Tibial nerve (tissue), 4 donors: Measurements from ENCODE around the gene KCNK17.

Source experiments
- EP300 ChIP-seq, 2 donors: sonication (generic); formaldehyde crosslinking; IDR thresholded peaks; one replicate each; pipeline ENCODE4 v1.6.1; 2017; ENCODE audit warnings: antibody characterized with exemption in 2 of 2, mild to moderate bottlenecking in 1 of 2
- POLR2A ChIP-seq, 2 donors: fragments of 450-650 bp; IDR thresholded peaks; one replicate each; pipeline ENCODE4 v1.6.1; 2017; ENCODE audit warnings: antibody characterized with exemption in 2 of 2, mild to moderate bottlenecking in 2 of 2, moderate library complexity in 2 of 2
- TF ChIP-seq, protein P1 (sequence below), 5 experiments: fragments of 200-600 bp in 3 of 5; fragments of 450-650 bp in 2 of 5; sonication (generic) in 3 of 5; IDR thresholded peaks; one replicate each; pipeline ENCODE4 v1.5.1; 2016 to 2019; ENCODE audit warnings: antibody characterized with exemption in 5 of 5, mild to moderate bottlenecking in 3 of 5, moderate library complexity in 2 of 5

DNA sequence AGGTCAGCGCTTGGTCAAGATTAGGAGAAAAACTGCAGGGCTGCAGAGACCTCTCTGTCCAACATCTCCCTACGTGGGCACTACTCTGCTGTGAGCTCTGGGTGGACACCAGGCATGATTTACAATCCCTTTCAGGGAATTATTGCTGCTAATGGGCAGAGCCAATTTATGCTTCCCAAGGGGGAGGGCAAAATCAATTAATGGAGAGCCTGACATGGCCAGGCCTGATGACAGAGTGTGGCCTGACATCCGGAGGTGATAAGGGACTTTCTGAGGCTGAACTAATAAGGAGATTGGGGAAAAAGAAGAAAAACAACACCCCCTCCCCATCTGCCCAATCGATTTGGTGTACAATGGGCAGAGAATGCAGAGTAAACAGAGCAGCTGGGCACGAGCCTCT, 13.3 kb upstream of the KCNK17 start:
- TF ChIP-seq EP300 (IDR thresholded peaks at IDR 0.05) (no peak), POLR2A (IDR thresholded peaks at IDR 0.05) (no peak)
- TF ChIP-seq, protein P1, sequence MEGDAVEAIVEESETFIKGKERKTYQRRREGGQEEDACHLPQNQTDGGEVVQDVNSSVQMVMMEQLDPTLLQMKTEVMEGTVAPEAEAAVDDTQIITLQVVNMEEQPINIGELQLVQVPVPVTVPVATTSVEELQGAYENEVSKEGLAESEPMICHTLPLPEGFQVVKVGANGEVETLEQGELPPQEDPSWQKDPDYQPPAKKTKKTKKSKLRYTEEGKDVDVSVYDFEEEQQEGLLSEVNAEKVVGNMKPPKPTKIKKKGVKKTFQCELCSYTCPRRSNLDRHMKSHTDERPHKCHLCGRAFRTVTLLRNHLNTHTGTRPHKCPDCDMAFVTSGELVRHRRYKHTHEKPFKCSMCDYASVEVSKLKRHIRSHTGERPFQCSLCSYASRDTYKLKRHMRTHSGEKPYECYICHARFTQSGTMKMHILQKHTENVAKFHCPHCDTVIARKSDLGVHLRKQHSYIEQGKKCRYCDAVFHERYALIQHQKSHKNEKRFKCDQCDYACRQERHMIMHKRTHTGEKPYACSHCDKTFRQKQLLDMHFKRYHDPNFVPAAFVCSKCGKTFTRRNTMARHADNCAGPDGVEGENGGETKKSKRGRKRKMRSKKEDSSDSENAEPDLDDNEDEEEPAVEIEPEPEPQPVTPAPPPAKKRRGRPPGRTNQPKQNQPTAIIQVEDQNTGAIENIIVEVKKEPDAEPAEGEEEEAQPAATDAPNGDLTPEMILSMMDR (IDR thresholded peaks at IDR 0.05) = no peak
